ENCODE results near the gene NT5C3B. TPM values are rescaled to one million over a fixed set of nuclear protein-coding genes. Genes with fewer than 3 reads are reported as not detected.

Gene NT5C3B
- total RNA-seq, 1 donor from 2014 or later, result 36.7 TPM

GRCh38 chr17:41823141-41823524 is 12.9 kb downstream of the NT5C3B start:
- peaks cover 21 to 44% of the 10 kb centered on the region in 2 donors for H3K36me3 ChIP-seq
- H3K27me3 ChIP-seq, result no peaks in the 10 kb centered on the region
- no peak overlapping the region for H3K4me3 ChIP-seq
- no peak overlapping the region for H3K27ac ChIP-seq
- no peak for TF ChIP-seq CTCF (IDR thresholded peaks at IDR 0.05)
- no peaks in the 10 kb centered on the region for H3K9me3 ChIP-seq
- intact Hi-C loops (cut with DNase I), result no loop called here
- DNase-seq (ENCODE audit: low spot score in 2 of 2), result no peak
- H3K4me1 ChIP-seq, result no peaks in the 10 kb centered on the region

- H3K36me3 ChIP-seq, result peaks cover 15 to 42% of the 10 kb centered on the region in 2 donors
Measured at GRCh38 chr17:41822216-41823140, 13.6 kb downstream of the NT5C3B start.

GRCh38 chr17:41821776-41822175 is 14.3 kb downstream of the NT5C3B start:
- TF ChIP-seq CTCF (IDR thresholded peaks at IDR 0.05), result no peak
- H3K27ac ChIP-seq, result no peak overlapping the region
- intact Hi-C loops (cut with DNase I), result no loop called here
- no peaks in the 10 kb centered on the region for H3K27me3 ChIP-seq
- H3K4me1 ChIP-seq, result no peaks in the 10 kb centered on the region
- DNase-seq (ENCODE audit: low spot score in 2 of 2), result no peak
- H3K9me3 ChIP-seq, result no peaks in the 10 kb centered on the region
- H3K36me3 ChIP-seq, result peaks cover 8 to 36% of the 10 kb centered on the region in 2 donors
- H3K4me3 ChIP-seq, result no peak overlapping the region

More at GRCh38 chr17:41822216-41823140, 13.6 kb downstream of the NT5C3B start:
- Histone ChIP-seq H3K4me3 (no peak overlapping the region), H3K27me3 (no peaks in the 10 kb centered on the region), H3K27ac (no peak overlapping the region), H3K9me3 (no peaks in the 10 kb centered on the region), H3K4me1 (no peaks in the 10 kb centered on the region)
- intact Hi-C loops (cut with DNase I), result no loop called here
- no peak for DNase-seq (ENCODE audit: low spot score in 2 of 2)
- no peak for TF ChIP-seq CTCF (IDR thresholded peaks at IDR 0.05)

- no peak for TF ChIP-seq CTCF (IDR thresholded peaks at IDR 0.05)
- no peak overlapping the region for H3K27ac ChIP-seq
- intact Hi-C loops (cut with DNase I), result no loop called here
- H3K4me3 ChIP-seq, result no peak overlapping the region
- H3K36me3 ChIP-seq, result peaks cover 0 to 7% of the 10 kb centered on the region in 2 donors
- H3K4me1 ChIP-seq, result peaks cover 0 to 3% of the 10 kb centered on the region in 2 donors
- no peaks in the 10 kb centered on the region for H3K9me3 ChIP-seq
- H3K27me3 ChIP-seq, result no peaks in the 10 kb centered on the region
- no peak for DNase-seq (ENCODE audit: low spot score in 2 of 2)
Measured at GRCh38 chr17:41818024-41818423, 18.0 kb downstream of the NT5C3B start.

- Histone ChIP-seq H3K36me3 (peaks cover 0 to 7% of the 10 kb centered on the region in 2 donors), H3K27ac (no peak overlapping the region), H3K4me3 (no peak overlapping the region), H3K4me1 (peaks cover 0 to 7% of the 10 kb centered on the region in 2 donors), H3K9me3 (no peaks in the 10 kb centered on the region), H3K27me3 (no peaks in the 10 kb centered on the region)
- intact Hi-C loops (cut with DNase I), result no loop called here
- no peak for TF ChIP-seq CTCF (IDR thresholded peaks at IDR 0.05)
- no peak for DNase-seq (ENCODE audit: low spot score in 2 of 2)
Measured at GRCh38 chr17:41816637-41817320, 19.3 kb downstream of the NT5C3B start.
